HEK293 (cell line): ENCODE results near the gene TM6SF1.

Experiments
- CTCF ChIA-PET: fragments of 350-600 bp; formaldehyde crosslinking; extraction: SDS; loops from one replicate; lab custom pipeline; 2021; ENCODE audit warnings: antibody characterized with exemption; lab: Yijun Ruan, JAX
- POLR2A ChIA-PET: fragments of 300-600 bp; formaldehyde crosslinking; extraction: SDS; loops from one replicate; lab custom pipeline; 2020; ENCODE audit warnings: antibody characterized with exemption, inconsistent platforms; lab: Yijun Ruan, JAX
- H3K27ac ChIP-seq: fragments of 200-500 bp; sonication (Bioruptor generic); 2 replicates; pipeline ENCODE4 v1.5.1; 2014; ENCODE audit warnings: low read depth, low read length, control low read depth, inconsistent platforms; ENCODE audit errors: extremely low read depth
- H3K36me3 ChIP-seq, 2 experiments: fragments of 200-500 bp in 1 of 2; sonication (Bioruptor generic) in 1 of 2; 1 replicate in 1 of 2; 2 replicates in 1 of 2; pipeline ENCODE4 v1.5.1; 2014 to 2017; ENCODE audit warnings: inconsistent platforms in 2 of 2, low read length in 2 of 2; ENCODE audit not compliant: control insufficient read depth in 2 of 2, insufficient read depth in 1 of 2
- H3K4me1 ChIP-seq: fragments of 200-500 bp; sonication (Bioruptor generic); 2 replicates; pipeline ENCODE4 v1.5.1; 2014; ENCODE audit warnings: mild to moderate bottlenecking, low read length, inconsistent platforms; ENCODE audit not compliant: control insufficient read depth, insufficient read depth
- H3K4me3 ChIP-seq: 2 replicates; pipeline ENCODE4 v1.5.1; 2011; ENCODE audit warnings: low read depth, mild to moderate bottlenecking, control low read depth, low read length, moderate library complexity
- H3K9me3 ChIP-seq: fragments of 200-500 bp; sonication (Bioruptor generic); 2 replicates; pipeline ENCODE4 v1.5.1; 2014; ENCODE audit warnings: low read depth, low read length, inconsistent platforms; ENCODE audit not compliant: control insufficient read depth, insufficient read depth
- ELK4 ChIP-seq: IDR thresholded peaks from 2 replicates; pipeline ENCODE4 v1.6.1; 2011; ENCODE audit warnings: mild to moderate bottlenecking, low read depth, low read length, borderline replicate concordance
- MEIS1 ChIP-seq: sonication (generic); formaldehyde crosslinking; IDR thresholded peaks from 2 replicates; pipeline ENCODE4 v1.8.1; 2022; ENCODE audit warnings: missing genetic modification reagents, mild to moderate bottlenecking, borderline replicate concordance
- PRDM6 ChIP-seq: fragments of 450-650 bp; formaldehyde crosslinking; IDR thresholded peaks from 2 replicates; pipeline ENCODE4 v1.5.1; 2017; ENCODE audit warnings: missing biosample characterization, missing genetic modification characterization
- ZBTB1 ChIP-seq: fragments of 450-650 bp; formaldehyde crosslinking; IDR thresholded peaks from 2 replicates; pipeline ENCODE4 v1.5.1; 2016; ENCODE audit warnings: missing biosample characterization, missing genetic modification characterization
- ZEB2 ChIP-seq: fragments of 450-650 bp; formaldehyde crosslinking; IDR thresholded peaks from 2 replicates; pipeline ENCODE4 v1.5.1; 2016; ENCODE audit warnings: missing biosample characterization, missing genetic modification characterization
- ZNF138 ChIP-seq: fragments of 450-650 bp; formaldehyde crosslinking; IDR thresholded peaks from 2 replicates; pipeline ENCODE4 v1.5.1; 2016; ENCODE audit warnings: missing biosample characterization, missing genetic modification characterization, borderline replicate concordance
- ZNF146 ChIP-seq: fragments of 450-650 bp; formaldehyde crosslinking; IDR thresholded peaks from 2 replicates; pipeline ENCODE4 v1.5.1; 2016; ENCODE audit warnings: missing biosample characterization, missing genetic modification characterization
- ZNF18 ChIP-seq: fragments of 450-650 bp; formaldehyde crosslinking; IDR thresholded peaks from 2 replicates; pipeline ENCODE4 v1.5.1; 2016; ENCODE audit warnings: missing biosample characterization, missing genetic modification characterization
- ZNF211 ChIP-seq: fragments of 450-650 bp; formaldehyde crosslinking; IDR thresholded peaks from 2 replicates; pipeline ENCODE4 v1.5.1; 2016; ENCODE audit warnings: low read depth, missing biosample characterization, missing genetic modification characterization
- ZNF223 ChIP-seq: fragments of 450-650 bp; formaldehyde crosslinking; IDR thresholded peaks from 2 replicates; pipeline ENCODE4 v1.5.1; 2016; ENCODE audit warnings: missing biosample characterization, missing genetic modification characterization
- ZNF239 ChIP-seq: fragments of 450-650 bp; formaldehyde crosslinking; IDR thresholded peaks from 2 replicates; pipeline ENCODE4 v1.5.1; 2016; ENCODE audit warnings: missing biosample characterization, missing genetic modification characterization
- ZNF449 ChIP-seq: fragments of 450-650 bp; formaldehyde crosslinking; IDR thresholded peaks from 2 replicates; pipeline ENCODE4 v1.5.1; 2017; ENCODE audit warnings: missing biosample characterization, mild to moderate bottlenecking, missing genetic modification characterization, moderate library complexity
- ZNF48 ChIP-seq: fragments of 450-650 bp; formaldehyde crosslinking; IDR thresholded peaks from 2 replicates; pipeline ENCODE4 v1.5.1; 2016; ENCODE audit warnings: missing biosample characterization, missing genetic modification characterization
- ZNF530 ChIP-seq: fragments of 450-650 bp; formaldehyde crosslinking; IDR thresholded peaks from 2 replicates; pipeline ENCODE4 v1.5.1; 2016; ENCODE audit warnings: low read depth, missing biosample characterization, missing genetic modification characterization
- ZNF558 ChIP-seq: fragments of 450-650 bp; formaldehyde crosslinking; IDR thresholded peaks from 2 replicates; pipeline ENCODE4 v1.5.1; 2016; ENCODE audit warnings: missing biosample characterization, missing genetic modification characterization
- ZNF561 ChIP-seq: fragments of 450-650 bp; IDR thresholded peaks from 2 replicates; pipeline ENCODE4 v1.5.1; 2018; ENCODE audit warnings: missing biosample characterization, missing genetic modification characterization, borderline replicate concordance
- ZNF639 ChIP-seq: fragments of 450-650 bp; formaldehyde crosslinking; IDR thresholded peaks from 2 replicates; pipeline ENCODE4 v1.5.1; 2016; ENCODE audit warnings: missing biosample characterization, missing genetic modification characterization
- ZNF777 ChIP-seq: fragments of 450-650 bp; formaldehyde crosslinking; IDR thresholded peaks from 2 replicates; pipeline ENCODE4 v1.5.1; 2017; ENCODE audit warnings: missing biosample characterization, missing genetic modification characterization, borderline replicate concordance
- ZNF837 ChIP-seq: fragments of 450-650 bp; formaldehyde crosslinking; IDR thresholded peaks from 2 replicates; pipeline ENCODE4 v1.5.1; 2016; ENCODE audit warnings: missing biosample characterization, missing genetic modification characterization

Gene TM6SF1

GRCh38 chr15:83087576-83087975 lies 19.9 kb upstream of the TM6SF1 start:
- Histone ChIP-seq H3K9me3 (no peaks in the 10 kb centered on the region), H3K4me3 (no peak overlapping the region), H3K27ac (no peak overlapping the region), H3K36me3 (no peaks in the 10 kb centered on the region), H3K4me1 (no peaks in the 10 kb centered on the region)
- POLR2A ChIA-PET = no interaction called here
- CTCF ChIA-PET = interaction anchor here (0.7 kb wide), 1 partner anchor 26 kb away, joined by 4 read pairs; no protein-coding TSS in a partner anchor
- TF ChIP-seq ZNF211 (no peak), ZNF48 (tag by site-specific recombination) (no peak), ZNF558 (tag by site-specific recombination) (no peak), ZNF223 (tag by site-specific recombination) (no peak), ZNF18 (tag by site-specific recombination) (no peak), ZNF239 (tag by site-specific recombination) (no peak), PRDM6 (tag by site-specific recombination) (no peak), ZNF777 (tag by site-specific recombination) (no peak), ZNF138 (tag by site-specific recombination) (no peak), ZNF837 (tag by site-specific recombination) (no peak)

GRCh38 chr15:83088876-83089275 lies 18.6 kb upstream of the TM6SF1 start:
- CTCF ChIA-PET = interaction anchor here (1.0 kb wide), 1 partner anchor 78 kb away, joined by 3 read pairs; no protein-coding TSS in a partner anchor
- TF ChIP-seq MEIS1 (CRISPR knock-in tag) (no peak), ZNF561 (tag by site-specific recombination) (no peak), ZEB2 (tag by site-specific recombination) (no peak), ZNF639 (tag by site-specific recombination) (no peak), ELK4 (no peak), ZNF530 (tag by site-specific recombination) (no peak), ZNF449 (tag by site-specific recombination) (no peak), ZBTB1 (no peak), ZNF146 (tag by site-specific recombination) (no peak)
- Histone ChIP-seq H3K4me1 (no peaks in the 10 kb centered on the region), H3K4me3 (no peak overlapping the region), H3K36me3 (no peaks in the 10 kb centered on the region), H3K27ac (no peak overlapping the region), H3K9me3 (no peaks in the 10 kb centered on the region)
- POLR2A ChIA-PET = no interaction called here
